ENCODE measurements around the gene JAM3.
"Not testable (repeated sequence)": the region's sequence is repeated elsewhere in the genome, so short reads cannot be mapped to it uniquely, and the experiment has no call there.

JAM3 gene

GRCh38 chr11:134098566-134099184, 29.8 kb downstream of the JAM3 start:
- DNase-seq (ENCODE audit: extremely low read depth in 1 of 2, low read depth in 1 of 2), result no peak

- no peak for DNase-seq (ENCODE audit: extremely low read depth in 1 of 2, low read depth in 1 of 2)
These were observed 31.3 kb downstream of the JAM3 start for GRCh38 chr11:134100171-134100570.

- DNase-seq (ENCODE audit: extremely low read depth in 1 of 2, low read depth in 1 of 2), result no peak
These were observed 32.4 kb downstream of the JAM3 start for GRCh38 chr11:134101282-134101681.

GRCh38 chr11:134110252-134110815, 41.5 kb downstream of the JAM3 start:
- DNase-seq (ENCODE audit: extremely low read depth in 1 of 2, low read depth in 1 of 2), result no peak

- not testable (repeated sequence) for DNase-seq (ENCODE audit: extremely low read depth in 1 of 2, low read depth in 1 of 2)
These were observed 44.9 kb downstream of the JAM3 start for GRCh38 chr11:134113787-134114186.

- no peak for DNase-seq (ENCODE audit: extremely low read depth in 1 of 2, low read depth in 1 of 2)
These were observed 47.3 kb downstream of the JAM3 start for GRCh38 chr11:134116210-134116609.

- DNase-seq (ENCODE audit: extremely low read depth in 1 of 2, low read depth in 1 of 2), result no peak
These were observed 49.1 kb downstream of the JAM3 start for GRCh38 chr11:134118006-134118405.

- no peak for DNase-seq (ENCODE audit: extremely low read depth in 1 of 2, low read depth in 1 of 2)
These were observed 50.2 kb downstream of the JAM3 start for GRCh38 chr11:134119094-134119493.

- DNase-seq (ENCODE audit: extremely low read depth in 1 of 2, low read depth in 1 of 2), result no peak
These were observed 51.4 kb downstream of the JAM3 start for GRCh38 chr11:134120143-134120850.

- no peak for DNase-seq (ENCODE audit: extremely low read depth in 1 of 2, low read depth in 1 of 2)
These were observed 52.2 kb downstream of the JAM3 start for GRCh38 chr11:134120921-134121526.

GRCh38 chr11:134124660-134125451, 56.0 kb downstream of the JAM3 start:
- no peak for DNase-seq (ENCODE audit: extremely low read depth in 1 of 2, low read depth in 1 of 2)

GRCh38 chr11:134125507-134125906, 56.6 kb downstream of the JAM3 start:
- no peak for DNase-seq (ENCODE audit: extremely low read depth in 1 of 2, low read depth in 1 of 2)

- DNase-seq (ENCODE audit: extremely low read depth in 1 of 2, low read depth in 1 of 2), result no peak
These were observed 57.4 kb downstream of the JAM3 start for GRCh38 chr11:134126217-134126822.

- no peak for DNase-seq (ENCODE audit: extremely low read depth in 1 of 2, low read depth in 1 of 2)
These were observed 62.9 kb downstream of the JAM3 start for GRCh38 chr11:134131628-134132244.

GRCh38 chr11:134132808-134133207, 63.9 kb downstream of the JAM3 start:
- no peak for DNase-seq (ENCODE audit: extremely low read depth in 1 of 2, low read depth in 1 of 2)

GRCh38 chr11:134134167-134134566, 65.3 kb downstream of the JAM3 start:
- DNase-seq (ENCODE audit: extremely low read depth in 1 of 2, low read depth in 1 of 2), result no peak

GRCh38 chr11:134138376-134138775, 69.5 kb downstream of the JAM3 start:
- no peak for DNase-seq (ENCODE audit: extremely low read depth in 1 of 2, low read depth in 1 of 2)

GRCh38 chr11:134139303-134139872, 70.5 kb downstream of the JAM3 start:
- no peak for DNase-seq (ENCODE audit: extremely low read depth in 1 of 2, low read depth in 1 of 2)

- peak in 1 of 2 donors; percentile 20 for DNase-seq (ENCODE audit: extremely low read depth in 1 of 2, low read depth in 1 of 2)
These were observed 71.0 kb downstream of the JAM3 start for GRCh38 chr11:134139873-134140331.

Measured in stimulated activated CD8-positive, alpha-beta memory T cell treated with anti-CD3 and anti-CD28 coated beads, Interleukin-7, amount 100 ng/mL, for 48 hours (primary cell).